Nephron (organoid): ENCODE results near the gene BCAS3.
A peak's percentile ranks its signal among the peaks of the same experiment; 100 is the strongest.
"Not testable (repeated sequence)": the region's sequence is repeated elsewhere in the genome, so short reads cannot be mapped to it uniquely, and the experiment has no call there.

Source experiments
- H3K27ac Mint-ChIP-seq, 3 experiments: 2 replicates each; pipeline ENCODE4 v1.8.0; 2020; ENCODE audit warnings: mixed read lengths in 3 of 3, mild to moderate bottlenecking in 2 of 3, moderate library complexity in 1 of 3
- H3K27me3 Mint-ChIP-seq: 2 replicates; pipeline ENCODE4 v1.8.0; 2021; ENCODE audit warnings: low read depth, mild to moderate bottlenecking, moderate library complexity, mixed read lengths
- H3K36me3 Mint-ChIP-seq: 2 replicates; pipeline ENCODE4 v1.8.0; 2020; ENCODE audit warnings: low read depth, mixed read lengths
- H3K4me1 Mint-ChIP-seq: 2 replicates; pipeline ENCODE4 v1.8.0; 2020; ENCODE audit warnings: mixed read lengths
- H3K4me3 Mint-ChIP-seq, 3 experiments: 2 replicates each; pipeline ENCODE4 v1.8.0; 2020; ENCODE audit warnings: mild to moderate bottlenecking in 3 of 3, mixed read lengths in 3 of 3, moderate library complexity in 2 of 3
- H3K9me3 Mint-ChIP-seq: 2 replicates; pipeline ENCODE4 v1.8.0; 2020; ENCODE audit warnings: mixed read lengths
- CTCF ChIP-seq, 3 experiments: fragments of 200-600 bp; sonication (generic); IDR thresholded peaks; one replicate each; pipeline ENCODE4 v1.5.0; 2021; ENCODE audit warnings: antibody characterized with exemption in 3 of 3; ENCODE audit not compliant: unreplicated experiment in 3 of 3

The BCAS3 gene

GRCh38 chr17:60661489-60661888 lies 16.2 kb upstream of the BCAS3 start:
- no peaks in the 10 kb centered on the region for H3K4me1 Mint-ChIP-seq

GRCh38 chr17:60664022-60664421 lies 13.6 kb upstream of the BCAS3 start:
- no peak overlapping the region for H3K27ac Mint-ChIP-seq
- H3K4me1 Mint-ChIP-seq = no peaks in the 10 kb centered on the region
- H3K27me3 Mint-ChIP-seq = no peaks in the 10 kb centered on the region
- no peaks in the 10 kb centered on the region for H3K9me3 Mint-ChIP-seq
- peaks cover 37% of the 10 kb centered on the region for H3K36me3 Mint-ChIP-seq
- no peak for TF ChIP-seq CTCF (IDR thresholded peaks at IDR 0.05; ENCODE audit: unreplicated experiment in 3 of 3)
- H3K4me3 Mint-ChIP-seq = no peak overlapping the region

More at GRCh38 chr17:60661489-60661888, 16.2 kb upstream of the BCAS3 start:
- Mint-ChIP-seq H3K27me3 (no peaks in the 10 kb centered on the region), H3K9me3 (no peaks in the 10 kb centered on the region), H3K4me3 (no peak overlapping the region), H3K36me3 (peaks cover 51% of the 10 kb centered on the region), H3K27ac (no peak overlapping the region)
- TF ChIP-seq CTCF (IDR thresholded peaks at IDR 0.05; ENCODE audit: unreplicated experiment in 3 of 3) = no peak

- Mint-ChIP-seq H3K9me3 (no peaks in the 10 kb centered on the region), H3K36me3 (peaks cover 32% of the 10 kb centered on the region), H3K4me1 (no peaks in the 10 kb centered on the region), H3K4me3 (no peak overlapping the region), H3K27ac (no peak overlapping the region), H3K27me3 (no peaks in the 10 kb centered on the region)
- TF ChIP-seq CTCF (IDR thresholded peaks at IDR 0.05; ENCODE audit: unreplicated experiment in 3 of 3) = no peak
Observed at GRCh38 chr17:60665602-60666001, 12.0 kb upstream of the BCAS3 start.

- not testable (repeated sequence) for H3K4me1 Mint-ChIP-seq, H3K27ac Mint-ChIP-seq, H3K4me3 Mint-ChIP-seq, H3K9me3 Mint-ChIP-seq, H3K27me3 Mint-ChIP-seq
- H3K36me3 Mint-ChIP-seq = peaks cover 13% of the 10 kb centered on the region
Observed at GRCh38 chr17:60668741-60669140, 8.9 kb upstream of the BCAS3 start.

GRCh38 chr17:60671482-60671881 lies 6.2 kb upstream of the BCAS3 start:
- H3K4me3 Mint-ChIP-seq = no peak overlapping the region
- no peaks in the 10 kb centered on the region for H3K36me3 Mint-ChIP-seq
- H3K4me1 Mint-ChIP-seq = no peaks in the 10 kb centered on the region
- H3K27ac Mint-ChIP-seq = no peak overlapping the region
- H3K27me3 Mint-ChIP-seq = no peaks in the 10 kb centered on the region
- TF ChIP-seq CTCF (IDR thresholded peaks at IDR 0.05; ENCODE audit: unreplicated experiment in 3 of 3) = no peak
- peaks cover 2% of the 10 kb centered on the region for H3K9me3 Mint-ChIP-seq

GRCh38 chr17:60674637-60675036 lies 3.0 kb upstream of the BCAS3 start:
- peaks cover 14% of the 10 kb centered on the region for H3K4me1 Mint-ChIP-seq
- H3K27ac Mint-ChIP-seq = not testable (repeated sequence)

GRCh38 chr17:60675997-60676396 lies 1.7 kb upstream of the BCAS3 start:
- Mint-ChIP-seq H3K4me3 (peak overlapping the region; percentile 68 to 80 (median 78)), H3K27me3 (no peaks in the 10 kb centered on the region), H3K27ac (no peak overlapping the region), H3K9me3 (peaks cover 2% of the 10 kb centered on the region), H3K36me3 (no peaks in the 10 kb centered on the region), H3K4me1 (peaks cover 14% of the 10 kb centered on the region)
- no peak for TF ChIP-seq CTCF (IDR thresholded peaks at IDR 0.05; ENCODE audit: unreplicated experiment in 3 of 3)

More at GRCh38 chr17:60674637-60675036, 3.0 kb upstream of the BCAS3 start:
- H3K4me3 Mint-ChIP-seq = peak overlapping the region; percentile 32 to 56 (median 52)
- H3K36me3 Mint-ChIP-seq, H3K27me3 Mint-ChIP-seq, H3K9me3 Mint-ChIP-seq: not testable (repeated sequence)
